Esophagus squamous epithelium (tissue), 5 donors: ENCODE measurements around the gene MAP2K3. TPM values are rescaled to one million over a fixed set of nuclear protein-coding genes. Genes with fewer than 3 reads are reported as not detected.

Experiments used
- DNase-seq: peaks from one replicate; lab custom pipeline; 2025; lab: John Stamatoyannopoulos, UW
- H3K27ac ChIP-seq, 4 donors: fragments of 200-600 bp; sonication (generic); one replicate each; pipeline ENCODE4 v1.5.1; 2016 to 2019; ENCODE audit warnings: mild to moderate bottlenecking in 1 of 4
- H3K27me3 ChIP-seq, 4 donors: fragments of 200-600 bp; sonication (generic); 1 replicate in 3 of 4; 2 replicates in 1 of 4; pipeline versions ENCODE4 v1.5.1 to v1.6.0; 2017 to 2021; ENCODE audit warnings: antibody characterized with exemption in 1 of 4
- H3K36me3 ChIP-seq, 3 donors: fragments of 200-600 bp; sonication (generic); one replicate each; pipeline ENCODE4 v1.5.1; 2016 to 2019
- H3K4me1 ChIP-seq, 3 donors: fragments of 200-600 bp; sonication (generic); one replicate each; pipeline ENCODE4 v1.5.1; 2017 to 2019
- H3K4me3 ChIP-seq, 4 donors: fragments of 200-600 bp; sonication (generic); 1 replicate in 3 of 4; 2 replicates in 1 of 4; pipeline ENCODE4 v1.5.1; 2016 to 2019; ENCODE audit warnings: mild to moderate bottlenecking in 2 of 4, moderate library complexity in 1 of 4
- H3K9me3 ChIP-seq, 3 donors: fragments of 200-600 bp; sonication (generic); one replicate each; pipeline ENCODE4 v1.5.1; 2016 to 2019
- POLR2A ChIP-seq, 4 donors: fragments of 450-650 bp; IDR thresholded peaks; one replicate each; pipeline ENCODE4 v1.6.1; 2017; ENCODE audit warnings: antibody characterized with exemption in 4 of 4, mild to moderate bottlenecking in 4 of 4, moderate library complexity in 3 of 4
- WGBS, 2 donors: methylation state at CpG; one replicate each; pipeline ENCODE4 v1.1.5; 2018; 5-methylcytosine and 5-hydroxymethylcytosine counted together
- intact Hi-C: fragments of 100-400 bp; cut with DNase I; formaldehyde crosslinking; loops from one replicate; pipeline ENCODE4 v1.15.0; 2022
- total RNA-seq, 4 donors: library from RNA; depleted of rRNA; stranded (reverse); fragments of >200 nt; gene quantifications; one replicate each; pipeline ENCODE4 v1.1.0, GENCODE V29; 2016
- TF ChIP-seq, protein P1 (sequence below), 6 experiments: fragments of 450-650 bp in 4 of 6; fragments of 200-600 bp in 2 of 6; sonication (generic) in 2 of 6; IDR thresholded peaks; one replicate each; pipeline ENCODE4 v1.5.1; 2016 to 2019; ENCODE audit warnings: antibody characterized with exemption in 6 of 6, mild to moderate bottlenecking in 4 of 6, moderate library complexity in 4 of 6
- donor health status: DM: yes; HTN: yes; CAD: no.

Gene MAP2K3
- total RNA-seq, 4 donors from 2014 or later: 24.1 to 53.6 (median 38.4) TPM

DNA sequence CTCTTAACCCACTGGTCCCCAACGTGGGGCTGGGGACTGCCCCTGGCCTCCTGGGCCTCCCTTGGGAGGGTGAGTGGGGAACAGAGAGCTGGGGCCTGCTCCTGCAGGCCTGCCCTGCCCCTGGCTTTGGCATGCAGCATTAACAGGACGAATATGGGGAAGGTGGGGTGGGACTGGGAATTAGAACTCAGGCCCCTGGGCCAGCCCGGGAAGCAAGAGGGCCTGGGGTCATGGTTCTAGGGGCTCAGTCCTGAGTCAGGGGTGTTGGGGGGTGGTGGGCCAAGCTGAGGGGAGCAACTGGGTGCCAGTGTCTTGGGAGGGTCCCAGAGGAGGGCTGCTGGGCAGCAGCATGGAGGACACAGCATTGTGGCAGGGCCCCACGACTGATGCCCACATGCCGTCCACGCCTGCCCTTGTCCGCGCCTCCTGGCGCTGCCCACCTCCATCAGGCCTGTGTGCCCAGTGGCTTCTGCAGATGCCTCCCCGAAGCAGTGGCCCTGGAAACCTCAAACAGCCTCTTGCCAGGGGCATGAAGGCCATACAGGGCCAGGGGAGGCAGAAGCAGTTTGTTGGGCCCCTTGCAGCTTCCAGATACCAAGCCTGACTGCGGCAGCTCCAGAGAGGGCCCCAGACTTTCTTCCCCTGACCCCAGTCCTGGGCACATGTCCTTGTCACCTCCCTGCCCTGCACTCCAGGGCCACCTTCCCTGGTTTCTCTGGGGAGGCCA is 4.8 kb downstream of the MAP2K3 start:
- peaks cover 0 to 5% (median 0%) of the 10 kb centered on the region in 4 donors for H3K27me3 ChIP-seq
- H3K4me3 ChIP-seq: no peak overlapping the region
- peaks cover 44 to 72% (median 44%) of the 10 kb centered on the region in 3 donors for H3K4me1 ChIP-seq
- intact Hi-C loops: no loop called here
- H3K36me3 ChIP-seq: peaks cover 0 to 29% (median 0%) of the 10 kb centered on the region in 3 donors
- no peak for DNase-seq
- WGBS, 2 donors: 64 to 79% methylated on average over 6 to 9 of the region's 11 CpGs
- H3K27ac ChIP-seq: peak overlapping the region; percentile 90 to 99 (median 97)
- H3K9me3 ChIP-seq: no peaks in the 10 kb centered on the region
- TF ChIP-seq, protein P1, sequence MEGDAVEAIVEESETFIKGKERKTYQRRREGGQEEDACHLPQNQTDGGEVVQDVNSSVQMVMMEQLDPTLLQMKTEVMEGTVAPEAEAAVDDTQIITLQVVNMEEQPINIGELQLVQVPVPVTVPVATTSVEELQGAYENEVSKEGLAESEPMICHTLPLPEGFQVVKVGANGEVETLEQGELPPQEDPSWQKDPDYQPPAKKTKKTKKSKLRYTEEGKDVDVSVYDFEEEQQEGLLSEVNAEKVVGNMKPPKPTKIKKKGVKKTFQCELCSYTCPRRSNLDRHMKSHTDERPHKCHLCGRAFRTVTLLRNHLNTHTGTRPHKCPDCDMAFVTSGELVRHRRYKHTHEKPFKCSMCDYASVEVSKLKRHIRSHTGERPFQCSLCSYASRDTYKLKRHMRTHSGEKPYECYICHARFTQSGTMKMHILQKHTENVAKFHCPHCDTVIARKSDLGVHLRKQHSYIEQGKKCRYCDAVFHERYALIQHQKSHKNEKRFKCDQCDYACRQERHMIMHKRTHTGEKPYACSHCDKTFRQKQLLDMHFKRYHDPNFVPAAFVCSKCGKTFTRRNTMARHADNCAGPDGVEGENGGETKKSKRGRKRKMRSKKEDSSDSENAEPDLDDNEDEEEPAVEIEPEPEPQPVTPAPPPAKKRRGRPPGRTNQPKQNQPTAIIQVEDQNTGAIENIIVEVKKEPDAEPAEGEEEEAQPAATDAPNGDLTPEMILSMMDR (IDR thresholded peaks at IDR 0.05): no peak
- no peak for TF ChIP-seq POLR2A (IDR thresholded peaks at IDR 0.05)

DNA sequence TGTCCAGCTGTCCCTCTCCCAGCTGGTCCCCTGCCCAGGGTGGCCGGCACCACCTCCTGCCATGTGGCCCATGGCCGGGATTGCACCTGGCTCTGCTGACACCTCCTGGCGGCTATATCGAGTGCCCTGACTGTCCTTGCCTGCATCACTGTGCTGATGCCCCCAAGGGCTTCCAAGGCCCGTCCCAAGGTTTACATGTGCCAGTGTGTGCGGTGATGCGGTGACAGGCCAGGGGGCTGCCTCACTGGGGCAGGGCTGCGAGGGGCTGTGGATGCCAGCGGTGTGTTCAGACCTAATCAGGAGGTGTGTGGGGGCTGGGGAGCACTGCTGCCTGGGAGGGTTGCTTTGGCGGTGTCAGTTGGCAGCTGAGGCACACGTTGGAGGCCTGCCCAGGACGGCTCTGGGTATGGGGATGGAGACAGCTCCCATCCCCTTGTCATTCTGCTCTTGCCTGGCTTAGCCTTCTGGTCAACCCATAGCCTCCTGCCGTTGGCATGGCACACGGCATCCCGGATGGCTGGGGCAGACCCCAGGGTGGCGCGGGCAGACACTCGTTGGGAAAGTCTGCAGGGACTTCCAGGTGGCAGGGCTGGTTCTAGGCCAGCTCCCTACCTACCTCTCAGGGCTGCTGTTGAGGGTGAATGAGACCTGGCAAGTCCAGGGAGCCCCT is 5.5 kb downstream of the MAP2K3 start:
- WGBS, 2 donors: 40 to 46% methylated on average over 3 to 7 of the region's 18 CpGs
- H3K27me3 ChIP-seq: peaks cover 0 to 5% (median 0%) of the 10 kb centered on the region in 4 donors
- H3K36me3 ChIP-seq: peaks cover 0 to 29% (median 0%) of the 10 kb centered on the region in 3 donors
- intact Hi-C loops: loop anchor here (10.0 kb wide), 1 partner anchor 1235 kb away; no protein-coding TSS in a partner anchor
- H3K9me3 ChIP-seq: no peaks in the 10 kb centered on the region
- DNase-seq: no peak
- peak overlapping the region in 3 of 4 donors; percentile 43 to 97 (median 90) for H3K27ac ChIP-seq
- TF ChIP-seq, protein P1 (IDR thresholded peaks at IDR 0.05): no peak
- TF ChIP-seq POLR2A (IDR thresholded peaks at IDR 0.05): no peak
- peaks cover 44 to 77% (median 44%) of the 10 kb centered on the region in 3 donors for H3K4me1 ChIP-seq
- H3K4me3 ChIP-seq: no peak overlapping the region

DNA sequence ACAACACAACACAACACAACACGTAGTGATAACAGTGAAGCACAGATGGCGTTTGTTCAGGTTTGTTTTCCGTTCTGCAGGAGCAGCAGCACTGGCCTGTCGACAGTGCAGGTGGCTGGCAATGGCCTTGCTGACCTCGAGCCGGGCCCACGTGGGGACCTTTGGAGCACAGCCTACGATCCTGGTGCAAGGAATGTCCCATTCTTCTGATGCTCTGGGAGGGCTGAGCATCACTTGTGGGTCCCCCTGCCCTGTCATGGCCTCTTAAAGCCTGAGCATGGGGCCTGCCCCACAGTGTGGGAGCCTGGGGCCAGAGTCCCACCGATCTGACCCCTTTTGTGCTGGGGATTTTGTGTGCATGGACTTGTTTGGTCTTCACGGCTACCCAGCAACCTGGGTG is 6.8 kb downstream of the MAP2K3 start:
- Histone ChIP-seq H3K4me1 (peaks cover 39 to 77% (median 45%) of the 10 kb centered on the region in 3 donors), H3K9me3 (no peaks in the 10 kb centered on the region), H3K4me3 (no peak overlapping the region), H3K27me3 (peaks cover 0 to 5% (median 0%) of the 10 kb centered on the region in 4 donors), H3K27ac (no peak overlapping the region), H3K36me3 (peaks cover 0 to 29% (median 0%) of the 10 kb centered on the region in 3 donors)
- WGBS, 2 donors: 64 to 69% methylated on average over 10 of the region's 10 CpGs
- DNase-seq: no peak
- no peak for TF ChIP-seq POLR2A (IDR thresholded peaks at IDR 0.05)
- TF ChIP-seq, protein P1 (IDR thresholded peaks at IDR 0.05): no peak
- intact Hi-C loops: loop anchor here (10.0 kb wide), 1 partner anchor 1233 kb away; no protein-coding TSS in a partner anchor

DNA sequence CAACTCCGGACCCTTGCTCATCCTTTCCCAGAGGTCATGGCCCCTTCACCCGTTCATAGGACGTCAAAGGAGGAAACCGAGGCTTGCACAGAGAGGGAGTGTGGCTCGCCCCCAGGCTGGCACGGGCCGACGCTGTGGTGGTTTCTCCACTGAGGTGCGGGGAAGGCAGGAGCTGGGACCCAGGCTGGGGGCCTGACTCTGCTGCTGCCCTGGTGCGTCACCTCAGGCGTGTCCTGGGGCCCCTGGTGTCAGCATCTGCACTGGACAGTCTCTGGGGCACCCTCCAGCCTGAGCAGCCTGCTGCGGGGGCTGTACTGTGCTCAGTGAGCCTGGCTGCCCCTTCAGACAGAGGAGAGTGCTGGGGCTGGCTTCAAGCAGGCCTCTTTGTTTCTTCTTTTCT is 7.4 kb downstream of the MAP2K3 start:
- H3K4me1 ChIP-seq: peaks cover 34 to 77% (median 44%) of the 10 kb centered on the region in 3 donors
- DNase-seq: no peak
- peaks cover 0 to 5% (median 0%) of the 10 kb centered on the region in 4 donors for H3K27me3 ChIP-seq
- no peak overlapping the region for H3K27ac ChIP-seq
- no peak overlapping the region for H3K4me3 ChIP-seq
- H3K9me3 ChIP-seq: no peaks in the 10 kb centered on the region
- intact Hi-C loops: loop anchor here (10.0 kb wide), 1 partner anchor 1233 kb away; no protein-coding TSS in a partner anchor
- WGBS, 2 donors: 64 to 66% methylated on average over 10 to 11 of the region's 12 CpGs
- H3K36me3 ChIP-seq: peaks cover 0 to 29% (median 0%) of the 10 kb centered on the region in 3 donors
- TF ChIP-seq, protein P1 (IDR thresholded peaks at IDR 0.05): no peak
- TF ChIP-seq POLR2A (IDR thresholded peaks at IDR 0.05): no peak
